HG03460 (cell line): Measurements from ENCODE around the gene PRTFDC1.
"Not testable (repeated sequence)": the region's sequence is repeated elsewhere in the genome, so short reads cannot be mapped to it uniquely, and the experiment has no call there.

ENCODE experiments used
- ATAC-seq: cut with Tn5 transposase; IDR thresholded peaks from one replicate; pipeline ENCODE4 v1.9.1; 2021; ENCODE audit not compliant: unreplicated experiment

The PRTFDC1 gene

GRCh38 chr10:24966962-24967481 lies 14.6 kb upstream of the PRTFDC1 start:
- ATAC-seq: no peak

- ATAC-seq: no peak
Observed at GRCh38 chr10:24965051-24965450, 12.6 kb upstream of the PRTFDC1 start.

- no peak for ATAC-seq
Observed at GRCh38 chr10:24963521-24964041, 11.2 kb upstream of the PRTFDC1 start.

- ATAC-seq: no peak
Observed at GRCh38 chr10:24962995-24963394, 10.6 kb upstream of the PRTFDC1 start.

GRCh38 chr10:24961582-24961981 lies 9.2 kb upstream of the PRTFDC1 start:
- no peak for ATAC-seq

GRCh38 chr10:24959382-24959730 lies 7.0 kb upstream of the PRTFDC1 start:
- ATAC-seq: no peak

GRCh38 chr10:24958721-24959381 lies 6.4 kb upstream of the PRTFDC1 start:
- ATAC-seq: no peak

- no peak for ATAC-seq
Observed at GRCh38 chr10:24958091-24958720, 5.8 kb upstream of the PRTFDC1 start.

- not testable (repeated sequence) for ATAC-seq
Observed at GRCh38 chr10:24957624-24958051, 5.2 kb upstream of the PRTFDC1 start.

GRCh38 chr10:24953675-24954074 lies 1.3 kb upstream of the PRTFDC1 start:
- no peak for ATAC-seq

- peak; percentile 66 for ATAC-seq
Observed at GRCh38 chr10:24952707-24953645, 570 bp upstream of the PRTFDC1 start.

GRCh38 chr10:24951201-24952142 lies 934 bp downstream of the PRTFDC1 start:
- peak; percentile 27 for ATAC-seq

GRCh38 chr10:24950439-24950838 lies 2.0 kb downstream of the PRTFDC1 start:
- ATAC-seq: no peak

GRCh38 chr10:24949616-24950015 lies 2.8 kb downstream of the PRTFDC1 start:
- no peak for ATAC-seq

- peak; percentile 57 for ATAC-seq
Observed at GRCh38 chr10:24947304-24948097, 4.9 kb downstream of the PRTFDC1 start.

- no peak for ATAC-seq
Observed at GRCh38 chr10:24944512-24945255, 7.7 kb downstream of the PRTFDC1 start.

- ATAC-seq: no peak
Observed at GRCh38 chr10:24938525-24938924, 13.9 kb downstream of the PRTFDC1 start.

GRCh38 chr10:24938076-24938475 lies 14.3 kb downstream of the PRTFDC1 start:
- ATAC-seq: no peak
